ENCODE results near the gene XAF1. TPM values are rescaled to one million over a fixed set of nuclear protein-coding genes. Genes with fewer than 3 reads are reported as not detected.

XAF1 gene
- total and polyA plus RNA-seq, 10 of the 15 experiments (the other 5 are each of a cell fraction or from before 2014, with no cell fraction given): 16.3 to 59.1 (median 44.6) TPM

- 30% methylated on average over 10 of the region's 10 CpGs for WGBS (ENCODE audit: insufficient coverage, insufficient replicate concordance, low lambda C conversion rate, missing lambda C conversion rate)
- no peak for TF ChIP-seq CHD2 (IDR thresholded peaks at IDR 0.05; ENCODE audit: borderline replicate concordance, low read depth, low read length)
- no peak for TF ChIP-seq SKIL (IDR thresholded peaks at IDR 0.05; ENCODE audit: low read depth, poor library complexity, severe bottlenecking)
- no peak for TF ChIP-seq CREB1 (IDR thresholded peaks at IDR 0.05; ENCODE audit: low read depth)
- TF ChIP-seq CBX3 (IDR thresholded peaks at IDR 0.05; ENCODE audit: borderline replicate concordance, low read depth): no peak
- TF ChIP-seq CEBPB (IDR thresholded peaks at IDR 0.05; ENCODE audit: borderline replicate concordance in 1 of 2, low read depth in 2 of 2, low read length in 2 of 2): no peak
- TF ChIP-seq TAF1 (IDR thresholded peaks at IDR 0.05; ENCODE audit: borderline replicate concordance, low read depth, low read length): no peak
- TF ChIP-seq NRF1 (conservative IDR thresholded peaks at IDR 0.05; ENCODE audit: low read depth, low read length): no peak
- TF ChIP-seq NKRF (conservative IDR thresholded peaks at IDR 0.05): no peak
- TF ChIP-seq FOS (IDR thresholded peaks at IDR 0.05; ENCODE audit: borderline replicate concordance, extremely low read depth, insufficient read length): no peak
- TF ChIP-seq, protein P1, sequence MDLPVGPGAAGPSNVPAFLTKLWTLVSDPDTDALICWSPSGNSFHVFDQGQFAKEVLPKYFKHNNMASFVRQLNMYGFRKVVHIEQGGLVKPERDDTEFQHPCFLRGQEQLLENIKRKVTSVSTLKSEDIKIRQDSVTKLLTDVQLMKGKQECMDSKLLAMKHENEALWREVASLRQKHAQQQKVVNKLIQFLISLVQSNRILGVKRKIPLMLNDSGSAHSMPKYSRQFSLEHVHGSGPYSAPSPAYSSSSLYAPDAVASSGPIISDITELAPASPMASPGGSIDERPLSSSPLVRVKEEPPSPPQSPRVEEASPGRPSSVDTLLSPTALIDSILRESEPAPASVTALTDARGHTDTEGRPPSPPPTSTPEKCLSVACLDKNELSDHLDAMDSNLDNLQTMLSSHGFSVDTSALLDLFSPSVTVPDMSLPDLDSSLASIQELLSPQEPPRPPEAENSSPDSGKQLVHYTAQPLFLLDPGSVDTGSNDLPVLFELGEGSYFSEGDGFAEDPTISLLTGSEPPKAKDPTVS (IDR thresholded peaks at IDR 0.05; ENCODE audit: low read depth, low read length): no peak
- TF ChIP-seq, protein P2, sequence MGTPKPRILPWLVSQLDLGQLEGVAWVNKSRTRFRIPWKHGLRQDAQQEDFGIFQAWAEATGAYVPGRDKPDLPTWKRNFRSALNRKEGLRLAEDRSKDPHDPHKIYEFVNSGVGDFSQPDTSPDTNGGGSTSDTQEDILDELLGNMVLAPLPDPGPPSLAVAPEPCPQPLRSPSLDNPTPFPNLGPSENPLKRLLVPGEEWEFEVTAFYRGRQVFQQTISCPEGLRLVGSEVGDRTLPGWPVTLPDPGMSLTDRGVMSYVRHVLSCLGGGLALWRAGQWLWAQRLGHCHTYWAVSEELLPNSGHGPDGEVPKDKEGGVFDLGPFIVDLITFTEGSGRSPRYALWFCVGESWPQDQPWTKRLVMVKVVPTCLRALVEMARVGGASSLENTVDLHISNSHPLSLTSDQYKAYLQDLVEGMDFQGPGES (IDR thresholded peaks at IDR 0.05): no peak
- TF ChIP-seq ZSCAN29 (IDR thresholded peaks at IDR 0.05): no peak
- no TSS peak for BruUV-seq (replicated peaks)
- Histone ChIP-seq H3K9ac (ENCODE audit: control insufficient read depth, insufficient read depth, low read length) (no peak overlapping the region), H3K79me2 (ENCODE audit: control insufficient read depth, insufficient read depth, low read length) (no peaks in the 10 kb centered on the region), H3K27ac (ENCODE audit: control insufficient read depth, insufficient read depth) (no peak overlapping the region), H3K4me1 (ENCODE audit: control insufficient read depth, insufficient read depth, low read length) (no peaks in the 10 kb centered on the region), H3K4me3 (no peak overlapping the region), H2AFZ (ENCODE audit: control insufficient read depth, low read depth, low read length) (no peak overlapping the region), H4K20me1 (ENCODE audit: control insufficient read depth, insufficient read depth) (no peaks in the 10 kb centered on the region), H3K27me3 (replicated peaks in 1 of 2; ENCODE audit: control insufficient read depth in 2 of 2, insufficient read depth in 2 of 2, low read length in 1 of 2) (no peaks in the 10 kb centered on the region; a peak in 2 of 4 replicates), H3K36me3 (ENCODE audit: control insufficient read depth in 2 of 2, insufficient read depth in 2 of 2, low read length in 1 of 2) (no peaks in the 10 kb centered on the region), H3K9me3 (replicated peaks; ENCODE audit: control insufficient read depth, insufficient read depth, low read length) (no peaks in the 10 kb centered on the region), H3K4me2 (ENCODE audit: control insufficient read depth, insufficient read depth) (no peak overlapping the region)
- DNase-seq (ENCODE audit: low read depth, low spot score) (no peak), ATAC-seq (no peak), FAIRE-seq (no peak)
- ChIA-PET RAD21 (ENCODE audit: unreplicated experiment) (no interaction called here), SMC1A (ENCODE audit: uncharacterized antibody, unreplicated experiment) (interaction anchor here (0.8 kb wide), 1 partner anchor 134 kb away, joined by 3 read pairs; no protein-coding TSS in a partner anchor), POLR2A (no interaction called here), CTCF (interaction anchor here (1.1 kb wide), 1 partner anchor 130 kb away, joined by 3 read pairs; no protein-coding TSS in a partner anchor)
- in situ Hi-C loops (cut with MboI): no loop called here
- intact Hi-C loops (cut with micrococcal nuclease; ENCODE audit: unreplicated experiment): no loop called here
Observed at GRCh38 chr17:6796017-6796886, 40.4 kb downstream of the XAF1 start.
